ENCODE results near the gene OR7C1. TPM values are rescaled to one million over a fixed set of nuclear protein-coding genes. Genes with fewer than 3 reads are reported as not detected.

Gene OR7C1
- total and polyA plus RNA-seq, 10 of the 15 experiments (the other 5 are each of a cell fraction or from before 2014, with no cell fraction given) = 0.04 to 0.06 TPM; not detected in 8

GRCh38 chr19:14848822-14849221 lies 13.8 kb upstream of the OR7C1 start, which contains the start of gene OR7A10:
OR7A10 (minus strand) TSS chr19:14848922; CDS start chr19:14841877, 7,045 bp downstream.
- POLR2A ChIA-PET = no interaction called here
- no TSS peak for BruUV-seq (replicated peaks)
- CTCF ChIA-PET = no interaction called here
- H3K4me2 ChIP-seq (ENCODE audit: control insufficient read depth, insufficient read depth) = no peak within 1 kb of the TSS
- in situ Hi-C loops (cut with MboI) (no loop called here), intact Hi-C loops (cut with micrococcal nuclease; ENCODE audit: unreplicated experiment) (no loop called here)
- SMC1A ChIA-PET (ENCODE audit: uncharacterized antibody, unreplicated experiment) = no interaction called here
- H2AFZ ChIP-seq (ENCODE audit: control insufficient read depth, low read depth, low read length) = no peak within 1 kb of the TSS
- no peaks in the 10 kb centered on the region for H3K79me2 ChIP-seq (ENCODE audit: control insufficient read depth, insufficient read depth, low read length)
- H3K27ac ChIP-seq (ENCODE audit: control insufficient read depth, insufficient read depth) = no peak within 1 kb of the TSS
- no peaks in the 10 kb centered on the region for H3K9me3 ChIP-seq (replicated peaks; ENCODE audit: control insufficient read depth, insufficient read depth, low read length)
- H3K27me3 ChIP-seq (replicated peaks in 1 of 2; ENCODE audit: control insufficient read depth in 2 of 2, insufficient read depth in 2 of 2, low read length in 1 of 2) = no peaks in the 10 kb centered on the region
- RAD21 ChIA-PET (ENCODE audit: unreplicated experiment) = no interaction called here
- TF ChIP-seq PAX5 (IDR thresholded peaks at IDR 0.05; ENCODE audit: borderline replicate concordance, low read depth, low read length) (no peak), USF1 (IDR thresholded peaks at IDR 0.05; ENCODE audit: borderline replicate concordance, extremely low read length, insufficient read depth, low read depth, low read length) (no peak), NR2F1 (conservative IDR thresholded peaks at IDR 0.05) (no peak), NR2C2 (IDR thresholded peaks at IDR 0.05; ENCODE audit: borderline replicate concordance, control insufficient read depth, insufficient read length, low read depth) (no peak), POLR2A (IDR thresholded peaks at IDR 0.05; ENCODE audit: low read depth, low read length) (no peak), PML (IDR thresholded peaks at IDR 0.05; ENCODE audit: low read length) (no peak), RELA (IDR thresholded peaks at IDR 0.05; ENCODE audit: borderline replicate concordance, partially characterized antibody) (no peak), ASH2L (IDR thresholded peaks at IDR 0.05; ENCODE audit: borderline replicate concordance, low read depth) (no peak), SKIL (IDR thresholded peaks at IDR 0.05; ENCODE audit: low read depth, poor library complexity, severe bottlenecking) (no peak), ELK1 (IDR thresholded peaks at IDR 0.05; ENCODE audit: low read depth, low read length) (no peak), BACH1 (IDR thresholded peaks at IDR 0.05; ENCODE audit: borderline replicate concordance) (no peak), HDAC6 (IDR thresholded peaks at IDR 0.05; ENCODE audit: unreplicated experiment) (no peak), POU2F2 (IDR thresholded peaks at IDR 0.05; ENCODE audit: borderline replicate concordance, low read depth, low read length) (no peak), CREM (IDR thresholded peaks at IDR 0.05; ENCODE audit: low read depth) (no peak), CHD2 (IDR thresholded peaks at IDR 0.05; ENCODE audit: borderline replicate concordance, low read depth, low read length) (no peak), ZBED1 (IDR thresholded peaks at IDR 0.05; ENCODE audit: borderline replicate concordance) (no peak)
- TF ChIP-seq, protein P1, sequence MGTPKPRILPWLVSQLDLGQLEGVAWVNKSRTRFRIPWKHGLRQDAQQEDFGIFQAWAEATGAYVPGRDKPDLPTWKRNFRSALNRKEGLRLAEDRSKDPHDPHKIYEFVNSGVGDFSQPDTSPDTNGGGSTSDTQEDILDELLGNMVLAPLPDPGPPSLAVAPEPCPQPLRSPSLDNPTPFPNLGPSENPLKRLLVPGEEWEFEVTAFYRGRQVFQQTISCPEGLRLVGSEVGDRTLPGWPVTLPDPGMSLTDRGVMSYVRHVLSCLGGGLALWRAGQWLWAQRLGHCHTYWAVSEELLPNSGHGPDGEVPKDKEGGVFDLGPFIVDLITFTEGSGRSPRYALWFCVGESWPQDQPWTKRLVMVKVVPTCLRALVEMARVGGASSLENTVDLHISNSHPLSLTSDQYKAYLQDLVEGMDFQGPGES (IDR thresholded peaks at IDR 0.05) = no peak
- TF ChIP-seq, protein P2, sequence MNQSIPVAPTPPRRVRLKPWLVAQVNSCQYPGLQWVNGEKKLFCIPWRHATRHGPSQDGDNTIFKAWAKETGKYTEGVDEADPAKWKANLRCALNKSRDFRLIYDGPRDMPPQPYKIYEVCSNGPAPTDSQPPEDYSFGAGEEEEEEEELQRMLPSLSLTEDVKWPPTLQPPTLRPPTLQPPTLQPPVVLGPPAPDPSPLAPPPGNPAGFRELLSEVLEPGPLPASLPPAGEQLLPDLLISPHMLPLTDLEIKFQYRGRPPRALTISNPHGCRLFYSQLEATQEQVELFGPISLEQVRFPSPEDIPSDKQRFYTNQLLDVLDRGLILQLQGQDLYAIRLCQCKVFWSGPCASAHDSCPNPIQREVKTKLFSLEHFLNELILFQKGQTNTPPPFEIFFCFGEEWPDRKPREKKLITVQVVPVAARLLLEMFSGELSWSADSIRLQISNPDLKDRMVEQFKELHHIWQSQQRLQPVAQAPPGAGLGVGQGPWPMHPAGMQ (IDR thresholded peaks at IDR 0.05; ENCODE audit: borderline replicate concordance) = no peak
- TF ChIP-seq, protein P3, sequence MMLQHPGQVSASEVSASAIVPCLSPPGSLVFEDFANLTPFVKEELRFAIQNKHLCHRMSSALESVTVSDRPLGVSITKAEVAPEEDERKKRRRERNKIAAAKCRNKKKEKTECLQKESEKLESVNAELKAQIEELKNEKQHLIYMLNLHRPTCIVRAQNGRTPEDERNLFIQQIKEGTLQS (IDR thresholded peaks at IDR 0.05; ENCODE audit: borderline replicate concordance, extremely low read depth, low read depth, low read length) = no peak
- H3K36me3 ChIP-seq (ENCODE audit: control insufficient read depth in 2 of 2, insufficient read depth in 2 of 2, low read length in 1 of 2) = no peaks in the 10 kb centered on the region
- no peaks in the 10 kb centered on the region for H3K4me1 ChIP-seq (ENCODE audit: control insufficient read depth, insufficient read depth, low read length)
- 23% methylated on average over 5 of the region's 5 CpGs for WGBS (ENCODE audit: insufficient coverage, insufficient replicate concordance, low lambda C conversion rate, missing lambda C conversion rate)
- no peak for FAIRE-seq
- no peak for ATAC-seq
- H3K4me3 ChIP-seq = no peak within 1 kb of the TSS
- H3K9ac ChIP-seq (ENCODE audit: control insufficient read depth, insufficient read depth, low read length) = no peak within 1 kb of the TSS
- DNase-seq (ENCODE audit: low read depth, low spot score) = no peak
- H4K20me1 ChIP-seq (ENCODE audit: control insufficient read depth, insufficient read depth) = no peaks in the 10 kb centered on the region

All from GM12878 (cell line).